ENCODE data around the gene MYCBP.
"Not testable (repeated sequence)": the region's sequence is repeated elsewhere in the genome, so short reads cannot be mapped to it uniquely, and the experiment has no call there.

Gene MYCBP

GRCh38 chr1:38873027-38873969 lies at the start of gene MYCBP:
Gene MYCBP (minus strand): TSS chr1:38873348. CDS start chr1:38873305, 43 bp downstream.
- peak; percentile 98 for DNase-seq

- DNase-seq, result no peak
These were observed 46.0 kb upstream of the MYCBP start for GRCh38 chr1:38919130-38919529.

- no peak for DNase-seq
These were observed 45.4 kb upstream of the MYCBP start for GRCh38 chr1:38918568-38918967.

GRCh38 chr1:38917772-38918171 lies 44.6 kb upstream of the MYCBP start:
- no peak for DNase-seq

- no peak for DNase-seq
These were observed 44.2 kb upstream of the MYCBP start for GRCh38 chr1:38917337-38917736.

GRCh38 chr1:38915352-38915948 lies 42.3 kb upstream of the MYCBP start:
- no peak for DNase-seq

- not testable (repeated sequence) for DNase-seq
These were observed 41.8 kb upstream of the MYCBP start for GRCh38 chr1:38914908-38915307.

GRCh38 chr1:38908821-38909220 lies 35.7 kb upstream of the MYCBP start:
- DNase-seq, result no peak

- no peak for DNase-seq
These were observed 32.8 kb upstream of the MYCBP start for GRCh38 chr1:38905985-38906384.

- no peak for DNase-seq
These were observed 26.4 kb upstream of the MYCBP start for GRCh38 chr1:38899560-38899959.

GRCh38 chr1:38898653-38899230 lies 25.6 kb upstream of the MYCBP start:
- DNase-seq, result no peak

- no peak for DNase-seq
These were observed 23.0 kb upstream of the MYCBP start for GRCh38 chr1:38896169-38896568.

GRCh38 chr1:38892976-38893375 lies 19.8 kb upstream of the MYCBP start:
- no peak for DNase-seq

- no peak for DNase-seq
These were observed 18.6 kb upstream of the MYCBP start for GRCh38 chr1:38891753-38892152.

GRCh38 chr1:38889589-38889988 lies 16.4 kb upstream of the MYCBP start:
- DNase-seq, result no peak

GRCh38 chr1:38888423-38889333 lies 15.5 kb upstream of the MYCBP start:
- no peak for DNase-seq

GRCh38 chr1:38885092-38885491 lies 11.9 kb upstream of the MYCBP start:
- no peak for DNase-seq

- DNase-seq, result no peak
These were observed 8.3 kb upstream of the MYCBP start, which contains the start of gene GJA9 for GRCh38 chr1:38881487-38881886. Gene GJA9 (minus strand): TSS chr1:38881587. CDS start chr1:38876098, 5,489 bp downstream.

- no peak for DNase-seq
These were observed 2.7 kb upstream of the MYCBP start for GRCh38 chr1:38875811-38876210.

GRCh38 chr1:38872401-38873026 lies 634 bp downstream of the MYCBP start:
- no peak for DNase-seq

- DNase-seq, result no peak
These were observed 2.2 kb downstream of the MYCBP start for GRCh38 chr1:38870996-38871395.

GRCh38 chr1:38867208-38867607 lies 5.9 kb downstream of the MYCBP start:
- DNase-seq, result no peak
